GM08714 (cell line): ENCODE measurements around the gene NECTIN1.
A peak's percentile ranks its signal among the peaks of the same experiment; 100 is the strongest.

ENCODE experiments used
- H3K4me3 ChIP-seq: fragments of 200-500 bp; sonication (Bioruptor generic); 2 replicates; pipeline ENCODE4 v1.5.1; 2014; ENCODE audit warnings: mild to moderate bottlenecking, low read length, inconsistent platforms
- ZNF274 ChIP-seq: IDR thresholded peaks from 2 replicates; pipeline ENCODE4 v1.6.1; 2012; ENCODE audit warnings: mild to moderate bottlenecking, low read depth, low read length

Gene NECTIN1, protein sequence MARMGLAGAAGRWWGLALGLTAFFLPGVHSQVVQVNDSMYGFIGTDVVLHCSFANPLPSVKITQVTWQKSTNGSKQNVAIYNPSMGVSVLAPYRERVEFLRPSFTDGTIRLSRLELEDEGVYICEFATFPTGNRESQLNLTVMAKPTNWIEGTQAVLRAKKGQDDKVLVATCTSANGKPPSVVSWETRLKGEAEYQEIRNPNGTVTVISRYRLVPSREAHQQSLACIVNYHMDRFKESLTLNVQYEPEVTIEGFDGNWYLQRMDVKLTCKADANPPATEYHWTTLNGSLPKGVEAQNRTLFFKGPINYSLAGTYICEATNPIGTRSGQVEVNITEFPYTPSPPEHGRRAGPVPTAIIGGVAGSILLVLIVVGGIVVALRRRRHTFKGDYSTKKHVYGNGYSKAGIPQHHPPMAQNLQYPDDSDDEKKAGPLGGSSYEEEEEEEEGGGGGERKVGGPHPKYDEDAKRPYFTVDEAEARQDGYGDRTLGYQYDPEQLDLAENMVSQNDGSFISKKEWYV

DNA sequence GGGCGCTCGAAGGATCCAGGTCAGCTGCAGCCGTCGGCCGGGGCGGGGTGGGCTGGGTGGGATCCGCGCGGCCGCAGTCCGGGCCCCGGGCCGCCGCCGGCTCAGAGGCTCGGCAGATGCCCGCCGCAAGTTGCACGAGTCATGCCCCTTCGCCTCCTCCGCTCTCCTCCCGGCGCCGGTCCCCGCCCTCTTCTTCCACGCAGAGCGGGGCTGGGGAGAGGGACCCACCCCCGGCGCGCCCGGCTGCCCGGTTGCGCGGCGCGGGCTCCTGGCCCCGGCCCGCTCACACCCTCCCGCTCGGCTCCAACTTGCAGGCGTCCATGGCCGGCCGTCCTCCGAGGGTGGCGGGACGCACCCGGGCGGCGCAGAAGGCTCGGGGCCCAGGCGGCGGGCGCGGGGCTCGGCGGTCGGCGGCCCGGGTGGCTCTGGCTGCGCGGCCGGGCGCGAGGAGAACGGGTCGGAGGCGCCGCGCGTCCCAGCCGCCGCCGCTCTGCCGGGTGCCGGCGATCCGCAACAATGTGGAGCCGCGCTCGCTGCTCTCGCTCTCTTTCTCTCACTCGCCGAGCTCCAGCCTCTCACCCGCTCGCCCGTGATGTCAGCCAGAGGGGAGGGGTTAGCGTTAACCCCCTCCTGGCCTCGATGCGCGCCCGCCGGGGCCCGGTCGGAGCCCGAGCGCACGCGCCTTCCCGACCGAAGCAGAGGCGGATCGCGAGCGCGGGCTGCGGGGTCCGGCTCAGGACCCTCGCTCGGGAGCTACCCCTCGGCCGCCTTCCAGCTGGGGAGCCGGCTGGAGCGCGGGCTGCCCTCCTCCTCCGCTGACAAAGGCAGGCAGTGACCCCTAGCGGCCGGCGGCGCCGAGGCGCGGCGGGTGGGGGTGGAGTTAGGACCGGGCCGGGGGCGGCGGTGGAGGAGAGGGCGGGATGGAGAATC is at the start of gene NECTIN1:
Gene NECTIN1 (minus strand): TSS at position 550 of the 930 bp plus-strand sequence. CDS start 647 bp downstream, outside the sequence.
- no peak for TF ChIP-seq ZNF274

GRCh38 chr11:119778391-119779194 is 49.6 kb upstream of the NECTIN1 start:
- no peak for TF ChIP-seq ZNF274
- H3K4me3 ChIP-seq, result no peak overlapping the region

More for the DNA sequence above, at the start of gene NECTIN1:
- peak within 1 kb of the TSS; percentile 78 for H3K4me3 ChIP-seq

- no peak for TF ChIP-seq ZNF274
- no peak overlapping the region for H3K4me3 ChIP-seq
These were observed 48.9 kb upstream of the NECTIN1 start for GRCh38 chr11:119777940-119778339.

DNA sequence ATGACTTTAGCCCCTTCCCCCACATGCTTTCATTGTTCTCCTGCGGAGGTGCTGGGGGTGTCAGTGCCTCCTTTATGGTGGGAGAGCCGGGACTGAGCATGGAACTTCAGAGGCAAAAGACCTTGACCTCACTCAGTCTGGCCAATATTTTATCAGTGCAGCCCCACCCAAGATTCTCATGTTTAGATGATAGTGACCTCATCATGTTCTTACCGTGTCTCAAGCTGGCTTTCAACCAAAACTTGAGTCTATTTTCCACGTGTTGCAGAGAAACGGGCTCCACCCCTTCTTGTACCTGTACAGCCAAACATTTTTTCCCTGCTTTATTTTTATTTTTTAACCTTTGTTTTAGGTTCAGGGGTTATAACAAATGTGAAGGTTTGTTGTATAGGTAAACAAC is 47.7 kb upstream of the NECTIN1 start:
- H3K4me3 ChIP-seq, result no peak overlapping the region
- no peak for TF ChIP-seq ZNF274

GRCh38 chr11:119776031-119776636 is 47.1 kb upstream of the NECTIN1 start:
- no peak overlapping the region for H3K4me3 ChIP-seq
- TF ChIP-seq ZNF274, result no peak

GRCh38 chr11:119774172-119774763 is 45.3 kb upstream of the NECTIN1 start:
- no peak for TF ChIP-seq ZNF274
- H3K4me3 ChIP-seq, result no peak overlapping the region

DNA sequence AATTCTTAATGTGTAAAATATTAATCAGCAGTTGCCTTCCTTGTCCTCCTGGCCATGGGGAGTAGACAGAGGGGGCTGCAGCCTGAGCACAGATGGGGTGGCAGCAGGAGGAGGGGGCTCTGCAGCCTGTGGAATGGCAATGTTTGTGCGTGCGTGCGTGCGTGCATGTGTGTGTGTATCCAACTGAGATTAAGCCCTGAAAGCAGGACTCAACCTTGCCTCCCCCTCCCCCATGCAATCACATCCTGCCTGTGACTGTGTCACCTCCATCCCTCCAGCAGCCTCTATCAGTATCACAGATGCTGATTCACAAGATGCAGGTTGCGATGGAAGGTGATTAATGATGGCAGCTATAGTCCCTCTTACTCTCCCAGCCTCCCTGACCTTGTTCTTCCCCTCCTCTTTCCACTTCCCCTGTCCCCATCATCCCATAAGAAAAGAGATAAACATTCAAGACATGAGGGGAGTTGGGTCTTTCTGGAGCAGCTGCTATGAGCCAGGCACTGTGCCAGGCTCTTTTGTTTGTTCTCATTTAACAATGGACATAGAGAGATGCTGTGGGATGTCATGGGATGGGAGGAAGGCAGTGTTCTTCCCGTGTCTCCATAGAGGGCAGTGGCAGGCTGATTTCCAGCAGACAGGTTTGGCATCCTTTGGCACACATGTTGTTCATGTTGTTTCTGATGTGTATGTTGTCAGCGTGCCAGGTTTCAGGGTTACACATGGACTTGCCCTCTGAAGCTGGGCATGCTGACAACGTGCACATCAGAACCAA is 43.8 kb upstream of the NECTIN1 start:
- no peak for TF ChIP-seq ZNF274
- H3K4me3 ChIP-seq, result no peak overlapping the region

DNA sequence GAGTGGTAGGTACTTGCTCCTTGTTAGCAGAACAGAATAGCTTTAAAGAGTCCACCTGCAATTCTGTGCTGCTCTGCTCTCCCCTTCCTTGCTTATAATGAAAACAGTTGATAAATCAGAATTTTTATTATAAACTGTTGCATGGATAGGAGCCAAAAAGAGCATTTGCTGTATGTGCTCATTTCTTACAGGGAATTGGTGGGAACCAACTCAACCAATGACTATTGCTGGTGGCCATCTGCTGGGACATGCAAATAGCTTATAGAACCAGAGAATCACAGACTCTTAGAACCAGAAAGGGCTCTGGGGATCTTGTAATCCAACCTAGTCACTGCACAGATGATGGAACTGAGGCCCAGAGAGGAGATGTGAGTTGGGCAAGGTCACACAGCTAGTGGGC is 43.1 kb upstream of the NECTIN1 start:
- no peak for TF ChIP-seq ZNF274
- H3K4me3 ChIP-seq, result no peak overlapping the region

DNA sequence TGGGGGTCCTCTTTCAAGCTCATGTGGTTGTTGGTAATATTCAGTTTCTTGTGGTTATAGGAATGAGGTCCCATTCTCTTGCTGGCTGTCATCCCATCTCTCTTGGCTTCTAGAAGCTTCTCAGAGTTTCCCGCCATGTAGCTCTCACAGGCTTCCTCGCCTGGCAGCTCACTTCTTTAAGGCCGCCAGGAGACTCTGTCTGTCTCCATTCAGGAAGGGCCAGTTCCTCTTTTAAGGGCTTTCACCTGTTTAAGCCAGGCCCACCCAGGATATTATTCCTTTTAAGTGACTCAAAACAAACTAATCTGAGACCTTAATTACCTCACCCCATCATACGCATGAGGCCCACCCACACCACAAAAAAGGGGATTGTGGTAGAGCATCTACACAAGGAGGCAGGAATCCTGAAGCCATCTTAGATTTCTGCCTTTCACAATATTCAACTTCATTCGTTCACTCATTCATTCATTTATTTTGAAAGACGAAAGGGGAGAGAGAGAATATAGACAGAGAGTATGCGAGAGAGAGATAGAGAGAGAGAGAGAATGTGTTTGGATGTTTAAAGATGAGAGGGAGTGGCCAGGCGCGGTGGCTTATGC is 42.3 kb upstream of the NECTIN1 start:
- TF ChIP-seq ZNF274, result no peak
- H3K4me3 ChIP-seq, result no peak overlapping the region

DNA sequence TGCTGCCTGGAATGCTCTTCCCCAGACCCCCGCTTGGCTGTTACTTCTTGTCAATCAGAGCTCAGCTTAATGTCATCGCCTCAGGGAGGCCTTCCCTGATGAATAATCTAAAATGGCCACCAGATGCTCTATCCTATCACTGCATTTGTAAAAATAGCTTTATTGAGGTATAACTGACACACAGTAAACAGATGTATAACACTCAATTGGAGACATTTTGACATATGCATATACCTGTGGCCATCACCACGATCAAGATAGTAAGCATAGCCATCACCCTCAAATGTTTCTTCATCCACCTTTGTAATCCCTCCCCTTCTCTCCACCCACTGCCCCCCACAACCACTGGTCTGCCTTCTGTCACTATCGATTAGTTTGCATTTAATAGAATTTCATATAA is 36.6 kb upstream of the NECTIN1 start:
- no peak overlapping the region for H3K4me3 ChIP-seq
- TF ChIP-seq ZNF274, result no peak

DNA sequence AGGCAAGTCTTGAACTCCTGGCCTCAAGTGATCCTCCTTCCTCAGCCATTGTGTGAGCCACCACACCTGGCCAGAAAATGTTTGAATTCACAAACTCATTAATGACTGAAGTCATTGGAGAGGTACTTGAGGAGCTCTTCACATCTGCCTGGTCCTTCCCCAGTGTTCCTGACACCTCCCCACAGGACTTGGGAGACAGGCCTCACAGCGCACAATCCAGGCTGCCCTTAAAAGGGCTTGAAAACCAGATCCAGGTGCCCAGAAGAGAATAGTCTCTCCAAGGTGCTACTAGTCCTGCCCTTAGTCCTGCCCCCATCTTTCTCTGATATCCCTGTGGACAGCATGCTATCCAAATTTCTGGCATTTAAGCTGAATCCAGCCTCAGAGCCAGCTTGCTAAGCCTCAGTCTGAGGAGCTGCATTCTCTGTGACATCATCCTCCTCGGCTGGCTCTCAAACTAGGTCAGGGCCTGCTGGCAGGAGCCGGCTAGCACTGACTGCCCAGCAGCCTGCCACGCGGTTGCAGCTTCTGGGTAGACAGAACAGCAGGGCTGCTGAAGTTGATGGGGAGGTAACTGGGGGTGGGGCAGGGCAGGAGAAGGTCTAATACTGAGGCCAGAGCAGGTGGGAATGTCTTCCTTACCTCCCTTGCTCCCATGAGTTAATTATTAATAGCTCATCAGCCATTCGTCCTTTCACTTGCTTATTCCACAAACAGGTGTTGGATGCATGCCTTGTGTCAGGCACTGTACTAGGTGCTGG is 35.3 kb upstream of the NECTIN1 start:
- H3K4me3 ChIP-seq, result no peak overlapping the region
- TF ChIP-seq ZNF274, result no peak
